ENCODE measurements around the gene CCDC33. TPM values are rescaled to one million over a fixed set of nuclear protein-coding genes. Genes with fewer than 3 reads are reported as not detected.

Gene CCDC33
- total RNA-seq (ENCODE audit: insufficient read depth, low replicate concordance): 3.4 TPM

- no peak for DNase-seq (ENCODE audit: low spot score)
Measured at GRCh38 chr15:74235962-74236361, at the start of gene CCDC33. CCDC33 (plus strand) TSS chr15:74236326; CDS start chr15:74236720, 394 bp downstream.

DNA sequence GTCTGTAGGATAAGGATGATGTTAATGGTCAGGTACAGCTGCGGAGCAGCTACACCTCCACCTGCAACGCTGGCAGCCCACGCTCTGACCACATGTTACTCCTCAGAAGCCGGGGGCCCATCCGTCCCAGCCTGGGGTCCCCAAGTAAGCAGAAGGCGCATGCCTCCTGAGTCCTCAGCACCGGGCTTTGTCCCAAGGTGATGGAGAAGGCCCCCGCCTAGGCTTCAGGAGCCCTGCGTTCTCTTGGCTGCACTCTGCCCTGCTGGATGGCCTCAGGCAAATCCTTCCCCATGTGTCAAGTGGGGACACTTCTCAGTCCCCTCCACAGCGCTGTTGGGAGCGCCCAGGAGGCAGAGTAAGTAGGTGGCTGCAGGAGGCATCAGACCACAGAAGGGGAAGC lies 47.9 kb upstream of the CCDC33 start:
- DNase-seq (ENCODE audit: low spot score): no peak

- no peak for DNase-seq (ENCODE audit: low spot score)
Measured at GRCh38 chr15:74191798-74192197, 44.3 kb upstream of the CCDC33 start.

GRCh38 chr15:74192751-74193150 lies 43.4 kb upstream of the CCDC33 start:
- DNase-seq (ENCODE audit: low spot score): no peak

DNA sequence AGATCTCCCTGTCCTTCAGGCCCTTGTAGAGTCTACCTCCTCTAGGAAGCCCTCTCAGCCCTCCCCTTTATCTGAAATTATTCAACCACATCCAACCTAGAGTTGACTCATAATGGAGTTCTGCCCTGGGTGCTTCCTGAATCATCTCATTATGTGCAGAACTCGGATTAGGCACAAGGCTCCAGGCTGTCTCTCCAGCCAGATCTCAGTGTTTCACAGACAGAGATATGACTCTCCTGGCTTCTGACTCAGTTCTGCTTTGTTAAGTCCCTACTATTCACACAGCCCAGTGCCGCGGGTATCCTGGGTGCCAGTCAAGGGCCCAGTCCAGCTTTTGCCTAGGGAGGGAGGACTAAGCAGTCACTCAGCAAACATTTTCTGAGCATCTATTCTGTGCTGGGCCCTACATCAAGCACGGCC lies 42.8 kb upstream of the CCDC33 start:
- peak; percentile 72 for DNase-seq (ENCODE audit: low spot score)

DNA sequence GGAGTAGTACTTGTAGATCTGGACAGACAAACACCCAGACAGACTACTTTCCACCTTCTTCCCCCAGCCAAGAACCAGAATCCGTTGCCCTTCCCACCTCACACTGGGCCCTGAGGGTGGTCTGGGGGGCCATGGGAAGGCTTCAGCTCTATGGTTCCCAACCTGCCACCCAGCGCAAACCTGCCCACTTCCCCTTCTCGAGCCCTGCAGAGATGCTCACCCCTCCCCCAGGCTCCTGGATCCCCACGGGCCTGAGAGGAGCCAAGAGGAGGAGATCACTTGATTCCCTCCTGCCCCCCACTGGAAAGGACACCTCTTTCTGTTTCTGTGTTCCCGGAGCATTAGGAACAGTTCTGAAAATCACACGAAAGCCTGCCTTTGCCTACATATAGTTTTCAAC lies 42.2 kb upstream of the CCDC33 start:
- DNase-seq (ENCODE audit: low spot score): no peak

DNA sequence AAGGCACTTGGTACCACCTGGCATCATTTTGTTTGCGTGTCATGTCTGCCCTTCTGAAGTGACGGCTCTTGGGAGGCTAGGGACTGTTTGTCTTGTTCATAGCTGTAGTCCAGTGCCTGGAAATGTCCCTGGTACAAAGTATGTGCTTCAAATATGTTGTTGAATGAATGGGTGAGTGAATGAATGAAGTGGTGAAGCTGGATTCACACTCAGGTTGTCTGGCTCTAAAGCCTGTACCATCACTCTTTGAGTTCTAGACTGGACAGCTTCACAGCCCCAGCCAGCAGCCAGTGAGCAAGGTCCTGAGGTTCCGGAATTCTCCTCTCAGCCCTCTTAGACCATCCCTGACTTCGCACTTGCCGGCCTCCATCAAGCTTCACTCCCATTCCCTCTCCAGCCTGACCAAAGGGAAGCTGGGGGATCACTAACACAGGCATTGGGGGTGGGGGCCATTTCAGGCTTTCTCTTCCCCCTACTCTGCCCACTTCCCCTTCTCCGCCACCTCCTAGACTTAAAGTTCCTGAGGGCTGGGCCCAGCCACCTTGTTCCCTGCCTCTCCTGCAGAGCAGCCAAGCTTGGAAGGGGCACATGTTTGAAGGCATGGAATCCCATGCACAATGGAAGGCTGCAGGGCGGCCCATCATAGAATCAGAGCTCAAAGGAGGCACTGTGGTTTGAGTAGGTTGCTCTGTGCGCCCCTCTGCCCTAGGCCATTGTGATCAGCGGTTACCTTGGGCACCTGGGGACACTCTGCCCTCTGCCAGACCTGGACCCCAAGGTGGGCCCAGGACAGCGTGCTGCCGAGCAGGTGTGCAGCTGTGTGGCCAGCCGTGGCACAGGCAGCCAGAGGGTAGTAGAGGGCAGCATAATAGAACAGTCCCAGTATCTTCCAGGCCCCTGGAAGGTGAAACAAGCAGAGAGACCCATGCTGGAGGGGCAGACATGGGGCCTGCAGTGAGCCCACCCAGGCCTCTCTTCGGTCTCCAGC lies 41.3 kb upstream of the CCDC33 start:
- no peak for DNase-seq (ENCODE audit: low spot score)

DNA sequence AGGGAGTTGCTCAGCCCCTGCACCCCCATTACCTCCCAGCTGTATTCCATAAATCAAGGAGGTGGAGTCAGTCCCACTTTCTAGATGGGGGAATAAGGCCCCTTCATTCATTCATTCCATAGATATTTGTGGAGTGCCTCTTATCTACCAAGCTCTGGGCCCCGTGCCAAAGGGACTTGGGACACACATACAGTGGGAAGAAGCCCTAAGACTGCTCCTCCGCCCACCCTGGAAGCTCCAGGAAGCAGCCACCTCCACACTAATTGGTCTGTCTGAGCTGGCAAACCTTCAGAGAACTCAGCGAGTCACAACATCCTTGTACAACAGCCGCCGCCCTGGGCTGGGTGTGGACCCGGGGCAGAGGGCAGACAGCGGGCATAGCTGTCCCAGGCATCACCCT lies 40.0 kb upstream of the CCDC33 start:
- peak; percentile 97 for DNase-seq (ENCODE audit: low spot score)

GRCh38 chr15:74197176-74197965 lies 38.8 kb upstream of the CCDC33 start:
- DNase-seq (ENCODE audit: low spot score): no peak

DNA sequence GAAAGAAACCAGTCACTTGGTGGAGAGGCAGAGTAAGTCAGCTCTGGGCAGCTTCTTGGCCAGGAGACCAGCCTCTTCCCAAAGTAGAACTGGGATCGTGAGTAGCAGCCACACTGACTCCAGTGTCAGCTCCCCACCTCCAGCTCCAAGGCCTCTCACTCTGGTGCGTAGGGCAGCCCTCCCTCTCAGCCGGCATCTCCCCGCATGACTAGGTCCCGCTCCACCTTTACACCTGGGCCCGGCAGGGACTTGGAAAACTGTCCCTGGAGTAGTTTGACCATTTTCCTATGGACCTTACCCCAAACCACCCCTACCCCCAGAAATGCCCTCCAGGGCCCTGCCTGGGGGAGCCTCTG lies 36.9 kb upstream of the CCDC33 start:
- no peak for DNase-seq (ENCODE audit: low spot score)

- DNase-seq (ENCODE audit: low spot score): peak; percentile 39
Measured at GRCh38 chr15:74200412-74200815, 35.7 kb upstream of the CCDC33 start.

DNA sequence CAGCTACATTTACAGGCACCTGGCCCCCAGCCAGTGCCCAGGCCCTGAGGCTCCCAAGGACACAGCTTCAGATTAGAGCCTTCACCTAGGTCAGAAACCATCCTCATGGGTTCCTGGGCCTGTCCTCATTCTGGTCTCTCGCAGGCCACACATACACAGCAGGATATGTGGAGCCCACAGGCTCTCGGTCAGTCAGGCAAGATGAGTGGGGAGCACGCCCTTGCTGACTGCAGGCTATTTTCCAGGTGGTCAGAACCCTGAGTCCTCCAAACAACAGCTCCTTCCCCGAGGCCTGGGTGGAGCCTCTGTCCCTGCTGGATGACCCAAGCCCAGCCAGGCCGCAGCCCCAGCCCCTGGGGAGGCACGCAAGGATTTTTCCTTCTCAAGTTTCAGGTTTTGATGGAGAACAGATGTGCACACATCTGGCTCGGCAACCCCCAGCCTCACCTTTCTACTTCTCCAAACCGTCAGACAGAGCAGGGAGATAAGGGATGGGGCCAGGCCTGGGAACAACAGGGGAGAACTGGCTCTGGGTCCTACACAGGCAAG lies 35.2 kb upstream of the CCDC33 start:
- peak; percentile 63 for DNase-seq (ENCODE audit: low spot score)

GRCh38 chr15:74201710-74202420 lies 34.3 kb upstream of the CCDC33 start:
- peak; percentile 49 for DNase-seq (ENCODE audit: low spot score)

DNA sequence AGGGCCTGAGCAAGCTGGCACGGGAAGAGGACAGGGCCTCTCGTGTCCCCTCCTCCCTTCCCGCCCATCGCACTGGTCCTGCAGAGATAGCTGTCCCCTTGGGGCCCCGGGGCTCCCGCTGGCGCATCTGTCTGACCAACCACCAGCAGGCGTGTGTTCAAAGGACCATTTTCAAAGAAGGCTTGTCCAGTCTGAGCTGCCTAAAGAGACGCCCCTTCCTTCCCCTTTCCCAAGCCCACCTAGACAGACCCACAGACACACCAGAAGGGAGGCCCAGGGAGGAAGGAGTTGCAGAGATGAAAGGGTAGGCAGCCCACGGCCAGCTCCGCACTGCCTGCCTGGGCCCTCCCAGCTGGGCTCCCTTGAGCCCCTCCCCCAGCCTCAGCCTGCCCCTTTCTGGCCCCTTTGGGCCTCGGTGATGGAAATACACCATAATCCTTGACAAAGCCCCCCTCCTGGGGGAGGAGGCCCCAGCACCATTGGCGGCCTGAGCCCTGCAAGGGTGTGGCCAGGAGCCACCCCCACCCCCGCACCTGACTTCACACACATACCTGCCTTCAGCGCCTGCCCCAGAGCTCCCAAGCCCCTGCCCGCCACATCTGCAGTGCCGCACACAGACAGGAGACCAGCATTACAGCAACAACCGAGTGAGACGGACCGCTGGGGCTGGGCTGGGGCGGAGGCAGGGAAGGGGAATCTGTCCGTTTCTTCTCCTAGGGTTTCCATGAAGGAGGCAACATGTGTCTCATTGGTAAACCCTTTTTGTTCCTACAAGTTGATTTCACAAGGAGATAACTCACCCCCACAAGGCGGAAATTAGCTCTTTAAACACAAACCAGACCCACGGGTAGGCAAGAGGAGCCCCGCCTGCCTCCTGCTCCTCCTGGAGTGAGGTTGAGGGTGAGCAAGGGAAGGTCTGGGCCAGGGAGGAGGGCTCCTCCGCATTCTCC lies 33.4 kb upstream of the CCDC33 start, which contains the start of gene STRA6:
Gene STRA6 (minus strand): TSS at position 336 of the 950 bp plus-strand sequence. CDS start 520 bp downstream, outside the sequence.
- peak; percentile 91 for DNase-seq (ENCODE audit: low spot score)

DNA sequence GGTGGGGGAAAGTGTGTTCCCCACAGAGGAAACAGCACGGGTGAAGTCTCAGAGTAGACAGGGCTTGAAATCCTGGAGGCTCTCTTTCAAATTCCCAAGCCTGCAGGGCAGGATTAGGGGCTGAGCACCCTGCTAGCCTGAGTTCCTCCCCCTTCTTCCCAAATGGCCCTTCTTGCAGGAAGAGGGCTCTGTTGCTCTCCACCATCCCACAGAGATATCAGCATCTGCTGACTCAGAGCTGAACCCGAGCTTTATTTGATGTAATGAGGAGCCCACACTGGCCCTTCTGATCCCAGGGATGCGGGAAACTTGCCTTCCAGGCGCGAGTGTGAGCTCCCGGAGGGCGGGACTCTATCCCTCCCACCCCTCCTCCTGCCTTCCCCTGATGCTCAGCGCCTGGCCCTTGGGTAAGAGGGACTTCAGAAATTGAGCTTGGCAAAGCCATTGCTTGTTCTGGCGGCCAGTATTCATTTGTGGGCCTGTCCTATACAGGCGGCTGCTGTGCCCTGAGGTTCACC lies 32.2 kb upstream of the CCDC33 start:
- DNase-seq (ENCODE audit: low spot score): peak; percentile 98

DNA sequence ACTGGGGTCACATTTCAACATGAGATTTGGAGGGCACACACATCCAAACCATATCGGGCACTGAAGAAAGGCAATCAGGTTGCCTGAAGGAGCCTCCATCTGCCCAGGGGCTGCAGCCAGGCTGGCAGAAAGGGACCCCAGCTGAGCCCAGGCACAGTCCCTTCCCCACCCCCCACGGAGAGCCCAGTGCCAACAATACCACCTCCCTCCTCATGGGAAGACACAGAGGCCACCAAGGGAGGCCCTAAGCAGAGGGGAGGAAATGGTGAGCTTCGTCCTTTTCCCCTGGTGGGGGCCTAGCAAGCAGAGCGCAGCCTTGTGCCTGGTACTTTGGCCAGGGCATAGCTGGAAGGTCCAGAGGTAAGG lies 30.6 kb upstream of the CCDC33 start:
- no peak for DNase-seq (ENCODE audit: low spot score)

DNA sequence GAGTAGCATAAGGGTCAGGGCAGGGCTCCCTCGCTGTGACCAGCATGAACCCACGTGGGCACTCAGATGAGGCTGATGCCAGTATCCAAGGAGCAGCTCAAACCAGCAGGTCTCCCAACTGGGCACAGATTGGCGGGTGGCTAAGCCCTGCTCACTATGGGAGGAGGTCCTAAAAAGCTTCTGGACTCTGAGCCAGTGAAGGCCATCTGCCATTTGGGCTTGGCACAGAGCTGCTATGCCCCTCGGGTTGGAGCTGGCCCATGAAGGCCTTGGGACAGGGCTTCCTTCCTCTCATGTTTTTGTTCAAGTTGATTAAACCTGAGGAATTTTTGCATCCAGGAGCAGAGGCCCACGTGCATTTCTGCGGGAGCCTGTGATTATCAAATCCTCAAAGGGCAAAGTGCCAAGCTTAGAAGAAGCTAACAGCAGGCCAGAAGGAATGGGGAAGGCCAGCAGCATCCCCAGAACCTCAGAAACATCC lies 29.3 kb upstream of the CCDC33 start:
- DNase-seq (ENCODE audit: low spot score): peak; percentile 80

DNA sequence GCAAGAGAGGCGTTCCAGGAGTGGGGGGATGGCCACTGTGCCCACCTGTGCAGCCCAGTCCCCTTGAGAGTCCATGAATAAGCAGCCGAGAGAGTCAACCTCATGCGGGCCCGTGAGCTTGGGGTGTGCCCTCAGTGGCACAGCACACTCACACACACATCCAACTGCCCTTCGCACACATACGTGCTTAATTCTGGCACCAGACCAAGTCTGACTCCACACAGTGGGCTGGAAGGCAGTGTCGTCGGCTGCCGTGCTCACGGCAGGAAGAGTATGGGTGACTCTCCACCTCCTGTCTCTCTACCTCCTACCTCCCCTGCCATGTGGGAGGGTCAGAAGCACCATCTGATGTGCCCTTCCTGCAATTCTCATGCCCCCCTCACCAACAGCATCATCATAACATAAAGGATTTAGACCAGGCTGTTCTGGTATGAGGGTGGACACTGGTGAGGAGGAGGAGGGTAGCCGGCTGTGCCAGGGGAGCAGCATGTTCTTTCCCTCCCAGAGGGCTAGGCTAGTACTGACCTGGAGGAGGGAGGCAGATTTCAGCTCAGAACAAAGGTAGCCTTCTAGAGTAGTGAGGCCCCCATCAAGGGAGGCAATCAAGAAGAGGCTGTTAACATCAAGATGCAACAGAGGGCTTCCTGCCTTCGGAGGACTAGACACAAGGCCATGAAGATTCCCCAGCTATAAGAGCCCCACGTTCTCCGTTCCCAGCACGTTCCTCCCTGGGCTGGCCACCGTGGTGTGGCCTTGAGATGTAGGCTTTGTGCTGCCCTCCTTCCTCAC lies 28.3 kb upstream of the CCDC33 start:
- no peak for DNase-seq (ENCODE audit: low spot score)

GRCh38 chr15:74208496-74208895 lies 27.6 kb upstream of the CCDC33 start:
- no peak for DNase-seq (ENCODE audit: low spot score)
